Astrocyte (in vitro differentiated cells and primary cell): ENCODE measurements around the gene ATP11A. TPM values are rescaled to one million over a fixed set of nuclear protein-coding genes. Genes with fewer than 3 reads are reported as not detected.

Experiments used
- DNase-seq: peaks from one replicate; pipeline ENCODE4 v3.0.0-alpha.2; 2010; ENCODE audit warnings: low read depth
- FAIRE-seq: peaks from 2 replicates; lab custom pipeline; 2011; peaks lifted over from hg19 to GRCh38; lab: Jason Lieb, UNC
- H2AFZ ChIP-seq: 2 replicates; pipeline ENCODE4 v1.6.0; 2012; ENCODE audit warnings: low read depth, low read length, inconsistent platforms
- H3K27ac ChIP-seq: 2 replicates; pipeline ENCODE4 v1.5.1; 2011; ENCODE audit warnings: low read depth, low read length, inconsistent platforms
- H3K27me3 ChIP-seq: 2 replicates; pipeline ENCODE4 v1.6.0; 2011; ENCODE audit warnings: low read length, inconsistent platforms; ENCODE audit not compliant: insufficient read depth
- H3K36me3 ChIP-seq: 2 replicates; pipeline ENCODE4 v1.5.1; 2011; ENCODE audit warnings: low read length, inconsistent platforms; ENCODE audit not compliant: insufficient read depth
- H3K4me1 ChIP-seq: 2 replicates; pipeline ENCODE4 v1.5.1; 2011; ENCODE audit warnings: low read length, inconsistent platforms; ENCODE audit not compliant: insufficient read depth
- H3K4me2 ChIP-seq: 2 replicates; pipeline ENCODE4 v1.6.0; 2012; ENCODE audit warnings: low read length, inconsistent platforms
- H3K4me3 ChIP-seq: 2 replicates; pipeline ENCODE4 v1.5.1; 2011; ENCODE audit warnings: low read depth, mild to moderate bottlenecking, low read length, inconsistent platforms; ENCODE audit not compliant: insufficient read depth
- H3K79me2 ChIP-seq: 2 replicates; pipeline ENCODE4 v1.6.0; 2012; ENCODE audit warnings: mild to moderate bottlenecking, low read length, inconsistent platforms; ENCODE audit not compliant: insufficient read depth
- H3K9ac ChIP-seq: 2 replicates; pipeline ENCODE4 v1.6.0; 2012; ENCODE audit warnings: mild to moderate bottlenecking, low read length, inconsistent platforms
- H3K9me3 ChIP-seq: 2 replicates; pipeline ENCODE4 v1.5.1; 2012; ENCODE audit warnings: low read depth, mild to moderate bottlenecking, low read length, inconsistent platforms; ENCODE audit not compliant: insufficient read depth
- H4K20me1 ChIP-seq: 2 replicates; pipeline ENCODE4 v1.6.0; 2012; ENCODE audit warnings: low read length, inconsistent platforms; ENCODE audit not compliant: insufficient read depth
- H3K27ac Mint-ChIP-seq: one replicate; pipeline ENCODE4 v1.8.0; 2021; ENCODE audit warnings: mild to moderate bottlenecking, mixed read lengths; ENCODE audit not compliant: unreplicated experiment
- H3K27me3 Mint-ChIP-seq: one replicate; pipeline ENCODE4 v1.8.0; 2021; ENCODE audit warnings: low read depth, mixed read lengths; ENCODE audit not compliant: unreplicated experiment
- H3K36me3 Mint-ChIP-seq: one replicate; pipeline ENCODE4 v1.8.0; 2021; ENCODE audit warnings: low read depth, mixed read lengths; ENCODE audit not compliant: unreplicated experiment
- H3K4me1 Mint-ChIP-seq: one replicate; pipeline ENCODE4 v1.8.0; 2021; ENCODE audit warnings: low read depth, mixed read lengths; ENCODE audit not compliant: unreplicated experiment
- H3K4me3 Mint-ChIP-seq: one replicate; pipeline ENCODE4 v1.8.0; 2021; ENCODE audit warnings: mild to moderate bottlenecking, moderate library complexity, mixed read lengths; ENCODE audit not compliant: unreplicated experiment
- H3K9me3 Mint-ChIP-seq: one replicate; pipeline ENCODE4 v1.8.0; 2021; ENCODE audit warnings: mild to moderate bottlenecking, mixed read lengths; ENCODE audit not compliant: unreplicated experiment
- CTCF ChIP-seq: IDR thresholded peaks from 2 replicates; pipeline ENCODE4 v1.5.1; 2011; ENCODE audit warnings: low read depth, mild to moderate bottlenecking, inconsistent platforms, low read length, moderate library complexity; ENCODE audit not compliant: insufficient read depth
- EZH2 ChIP-seq: IDR thresholded peaks from 2 replicates; pipeline ENCODE4 v1.6.1; 2012; ENCODE audit warnings: mild to moderate bottlenecking, low read length, inconsistent platforms; ENCODE audit not compliant: insufficient read depth
- total RNA-seq: library from RNA; stranded (reverse); gene quantifications from 2 replicates; pipeline ENCODE4 v1.2.1, GENCODE V29; 2021

Gene ATP11A
- total RNA-seq, 1 donor from 2014 or later, result 38.9 TPM

- FAIRE-seq (no peak), DNase-seq (no peak)
- Histone ChIP-seq H4K20me1 (no peaks in the 10 kb centered on the region), H3K4me3 (no peak overlapping the region), H3K9me3 (no peaks in the 10 kb centered on the region), H3K79me2 (no peaks in the 10 kb centered on the region), H3K27me3 (no peaks in the 10 kb centered on the region), H3K9ac (no peak overlapping the region), H3K4me1 (no peaks in the 10 kb centered on the region), H2AFZ (no peak overlapping the region), H3K27ac (no peak overlapping the region), H3K36me3 (no peaks in the 10 kb centered on the region), H3K4me2 (no peak overlapping the region)
- Mint-ChIP-seq H3K27me3 (no peaks in the 10 kb centered on the region), H3K36me3 (peaks cover 20% of the 10 kb centered on the region), H3K27ac (no peak overlapping the region), H3K4me1 (peaks cover 2% of the 10 kb centered on the region), H3K9me3 (peaks cover 3% of the 10 kb centered on the region), H3K4me3 (no peak overlapping the region)
- TF ChIP-seq EZH2 (no peak), CTCF (no peak)
These were observed 102.0 kb downstream of the ATP11A start for GRCh38 chr13:112791663-112792440.

- Histone ChIP-seq H3K36me3 (no peaks in the 10 kb centered on the region), H3K9me3 (no peaks in the 10 kb centered on the region), H3K27me3 (no peaks in the 10 kb centered on the region), H3K4me3 (no peak overlapping the region), H4K20me1 (no peaks in the 10 kb centered on the region), H2AFZ (no peak overlapping the region), H3K4me2 (no peak overlapping the region), H3K4me1 (no peaks in the 10 kb centered on the region), H3K27ac (no peak overlapping the region), H3K9ac (no peak overlapping the region), H3K79me2 (no peaks in the 10 kb centered on the region)
- no peak for DNase-seq
- H3K27me3 Mint-ChIP-seq, result no peaks in the 10 kb centered on the region
- peaks cover 20% of the 10 kb centered on the region for H3K36me3 Mint-ChIP-seq
- TF ChIP-seq CTCF, result no peak
- TF ChIP-seq EZH2, result no peak
- H3K27ac Mint-ChIP-seq, result no peak overlapping the region
- no peak overlapping the region for H3K4me3 Mint-ChIP-seq
- no peak for FAIRE-seq
- peaks cover 3% of the 10 kb centered on the region for H3K9me3 Mint-ChIP-seq
- H3K4me1 Mint-ChIP-seq, result peaks cover 2% of the 10 kb centered on the region
These were observed 102.7 kb downstream of the ATP11A start for GRCh38 chr13:112792511-112792910.
